IMR-90 (cell line): ENCODE data around the gene S1PR1. TPM values are rescaled to one million over a fixed set of nuclear protein-coding genes. Genes with fewer than 3 reads are reported as not detected.

Source experiments
- ATAC-seq: fragments of 200-7000 bp; cut with Tn5 transposase; 2 replicates; pipeline ENCODE4 v1.9.1; 2020; ENCODE audit warnings: low read depth, mild to moderate bottlenecking, moderate library complexity
- BruUV-seq: library from RNA; stranded (reverse); fragments of 400-500 nt; replicated peaks from 2 replicates; lab custom pipeline; 2021; lab: Mats Ljungman, UMichigan
- CTCF ChIA-PET: fragments of 300-600 bp; formaldehyde crosslinking; extraction: SDS; loops from one replicate; lab custom pipeline; 2021; ENCODE audit warnings: antibody characterized with exemption; lab: Yijun Ruan, JAX
- POLR2A ChIA-PET: fragments of 300-600 bp; sonication (Branson Sonifier 250); formaldehyde crosslinking; loops from one replicate; lab custom pipeline; 2022; ENCODE audit warnings: antibody characterized with exemption; ENCODE audit not compliant: unreplicated experiment; lab: Charles Lee
- DNase-seq: peaks from one replicate; pipeline ENCODE4 v3.0.0; 2013
- H2AFZ ChIP-seq: replicated peaks from 2 replicates; pipeline ENCODE3; 2013; ENCODE audit warnings: low read length, mild to moderate bottlenecking; ENCODE audit not compliant: poor library complexity
- H2AK5ac ChIP-seq: 2 replicates; pipeline ENCODE4 v1.6.1; 2013; ENCODE audit warnings: low read depth, low read length, inconsistent platforms
- H2AK9ac ChIP-seq: replicated peaks from 2 replicates; pipeline ENCODE3; 2013; ENCODE audit warnings: mild to moderate bottlenecking, low read depth, low read length, moderate library complexity; ENCODE audit not compliant: poor library complexity
- H2BK120ac ChIP-seq: 2 replicates; pipeline ENCODE4 v1.6.1; 2013; ENCODE audit warnings: low read depth, low read length, inconsistent platforms
- H2BK15ac ChIP-seq: 3 replicates; pipeline ENCODE4 v1.6.1; 2013; ENCODE audit warnings: low read depth, low read length, inconsistent platforms
- H2BK20ac ChIP-seq: 2 replicates; pipeline ENCODE4 v1.6.1; 2013; ENCODE audit warnings: low read depth, mild to moderate bottlenecking, inconsistent platforms, low read length, moderate library complexity
- H2BK5ac ChIP-seq: 2 replicates; pipeline ENCODE4 v1.6.1; 2013; ENCODE audit warnings: mild to moderate bottlenecking, low read depth, low read length, inconsistent platforms; ENCODE audit not compliant: poor library complexity, severe bottlenecking
- H3K14ac ChIP-seq: replicated peaks from 2 replicates; pipeline ENCODE4 v1.6.1; 2013; ENCODE audit warnings: low read depth, low read length, inconsistent platforms
- H3K18ac ChIP-seq: 2 replicates; pipeline ENCODE4 v1.6.1; 2013; ENCODE audit warnings: low read depth, low read length, control low read depth
- H3K23ac ChIP-seq: 2 replicates; pipeline ENCODE4 v1.6.1; 2013; ENCODE audit warnings: low read depth, low read length, inconsistent platforms
- H3K27ac ChIP-seq: 2 replicates; pipeline ENCODE4 v1.5.1; 2013; ENCODE audit warnings: mild to moderate bottlenecking, control low read depth, low read length; ENCODE audit not compliant: insufficient read depth
- H3K27me3 ChIP-seq: 2 replicates; pipeline ENCODE4 v1.6.1; 2013; ENCODE audit warnings: low read length; ENCODE audit not compliant: control insufficient read depth, insufficient read depth
- H3K36me3 ChIP-seq: 2 replicates; pipeline ENCODE4 v1.6.1; 2013; ENCODE audit warnings: low read length, mixed read lengths; ENCODE audit not compliant: control insufficient read depth, insufficient read depth
- H3K4ac ChIP-seq: 2 replicates; pipeline ENCODE4 v1.6.1; 2013; ENCODE audit warnings: low read depth, low read length, inconsistent platforms
- H3K4me1 ChIP-seq: 2 replicates; pipeline ENCODE4 v1.6.1; 2013; ENCODE audit warnings: low read length, mixed read lengths; ENCODE audit not compliant: control insufficient read depth, insufficient read depth
- H3K4me2 ChIP-seq: 2 replicates; pipeline ENCODE4 v1.6.1; 2013; ENCODE audit warnings: low read depth, mild to moderate bottlenecking, control low read depth, low read length, moderate library complexity
- H3K4me3 ChIP-seq: 2 replicates; pipeline ENCODE4 v1.5.1; 2013; ENCODE audit warnings: low read depth, mild to moderate bottlenecking, control low read depth, low read length, moderate library complexity; ENCODE audit not compliant: insufficient read depth
- H3K56ac ChIP-seq: 2 replicates; pipeline ENCODE4 v1.6.1; 2013; ENCODE audit warnings: low read length, inconsistent platforms; ENCODE audit not compliant: insufficient read depth; ENCODE audit errors: extremely low read depth
- H3K79me1 ChIP-seq, 2 experiments: 2 replicates each; pipeline ENCODE4 v1.6.1; 2013; ENCODE audit warnings: low read length in 2 of 2, inconsistent platforms in 1 of 2, low read depth in 1 of 2
- H3K9ac ChIP-seq: 2 replicates; pipeline ENCODE4 v1.6.1; 2013; ENCODE audit warnings: low read depth, low read length, control low read depth
- H3K9me1 ChIP-seq: 2 replicates; pipeline ENCODE4 v1.6.1; 2013; ENCODE audit warnings: low read length, inconsistent platforms; ENCODE audit not compliant: insufficient read depth
- H3K9me3 ChIP-seq: 2 replicates; pipeline ENCODE4 v1.6.1; 2013; ENCODE audit warnings: low read length; ENCODE audit not compliant: control insufficient read depth, insufficient read depth
- H4K20me1 ChIP-seq: 2 replicates; pipeline ENCODE4 v1.6.1; 2013; ENCODE audit warnings: low read length, inconsistent platforms; ENCODE audit not compliant: insufficient read depth
- H4K5ac ChIP-seq: 2 replicates; pipeline ENCODE4 v1.6.1; 2013; ENCODE audit warnings: mild to moderate bottlenecking, low read depth, low read length, control low read depth
- H4K8ac ChIP-seq, 2 experiments: 2 replicates each; pipeline ENCODE4 v1.6.1; 2013; ENCODE audit warnings: low read depth in 2 of 2, low read length in 2 of 2, control low read depth in 1 of 2, inconsistent platforms in 1 of 2
- H4K91ac ChIP-seq: 2 replicates; pipeline ENCODE4 v1.6.1; 2013; ENCODE audit warnings: low read depth, low read length, inconsistent platforms; ENCODE audit not compliant: insufficient read depth
- CEBPB ChIP-seq: IDR thresholded peaks from 2 replicates; pipeline ENCODE4 v1.6.1; 2012; ENCODE audit warnings: low read depth, low read length, improper control_type of control experiment
- ELK1 ChIP-seq: fragments of 150-350 bp; IDR thresholded peaks from 2 replicates; pipeline ENCODE4 v1.6.1; 2016; ENCODE audit warnings: low read depth, mild to moderate bottlenecking, low read length, moderate library complexity, borderline replicate concordance
- WGBS, 2 experiments: methylation state at CpG; one replicate each; pipeline versions ENCODE4 v1.1.5 to v1.1.7; 2013; ENCODE audit warnings: missing lambda C conversion rate in 2 of 2; ENCODE audit not compliant: insufficient read length in 1 of 2; ENCODE audit errors: extremely low coverage in 2 of 2; 5-methylcytosine and 5-hydroxymethylcytosine counted together
- dilution Hi-C: fragments of 300-500 bp; cut with HindIII; formaldehyde crosslinking; loops from one replicate; pipeline ENCODE4 v1.14.3; 2018; ENCODE audit warnings: low sequenced_read_pairs; ENCODE audit not compliant: unreplicated experiment
- in situ Hi-C: fragments of 300-500 bp; cut with MboI; formaldehyde crosslinking; loops from 3 replicates; pipeline ENCODE4 v1.14.3; 2019; ENCODE audit warnings: low sequenced_read_pairs, inconsistent platforms, mixed read lengths
- intact Hi-C: fragments of 100-400 bp; cut with micrococcal nuclease; formaldehyde crosslinking; loops from 2 replicates; pipeline ENCODE4 v1.10.0; 2022
- polyA plus RNA-seq, 3 experiments: library from polyadenylated mRNA; depleted of rRNA; stranded (reverse); fragments of >200 nt; gene quantifications; 2 replicates each; pipeline ENCODE4 v1.2.3, GENCODE V29; 2012; ENCODE audit warnings: low replicate concordance in 1 of 3
- total RNA-seq: library from RNA; depleted of rRNA; stranded (reverse); fragments of >200 nt; gene quantifications from 2 replicates; pipeline ENCODE4 v1.2.3, GENCODE V29; 2012

The S1PR1 gene
- total and polyA plus RNA-seq, 2 of the 4 experiments (the other 2 are of a cell fraction): 12.9 to 15.6 TPM

- no peak overlapping the region for H3K18ac ChIP-seq
- H3K9me1 ChIP-seq: no peaks in the 10 kb centered on the region
- no peak overlapping the region for H2AK5ac ChIP-seq
- ChIA-PET POLR2A (no interaction called here), CTCF (no interaction called here)
- H3K27me3 ChIP-seq: peaks cover 35% of the 10 kb centered on the region
- dilution Hi-C loops (no loop called here), in situ Hi-C loops (no loop called here), intact Hi-C loops (no loop called here)
- no peak overlapping the region for H4K5ac ChIP-seq
- TF ChIP-seq ELK1 (no peak), CEBPB (peak; percentile 34; the same call in 1 of the 2 replicates)
- no peak overlapping the region for H2BK20ac ChIP-seq
- no peak; the same call in 1 of the 2 replicates for ATAC-seq
- H3K56ac ChIP-seq: no peak overlapping the region
- no peak overlapping the region for H4K91ac ChIP-seq
- H2AK9ac ChIP-seq: no peak overlapping the region
- no peak overlapping the region for H4K8ac ChIP-seq
- no peaks in the 10 kb centered on the region for H4K20me1 ChIP-seq
- H3K23ac ChIP-seq: no peak overlapping the region
- WGBS, 2 experiments: 17% methylated on average over 2 of the region's 10 CpGs; no CpG with 5 or more reads in 1 of the 2 experiments
- H3K4me3 ChIP-seq: no peak overlapping the region
- H2AFZ ChIP-seq: no peak overlapping the region
- no peak overlapping the region for H3K4ac ChIP-seq
- no peak overlapping the region for H3K27ac ChIP-seq
- no peaks in the 10 kb centered on the region for H3K9me3 ChIP-seq
- no peak overlapping the region for H2BK120ac ChIP-seq
- H3K36me3 ChIP-seq: no peaks in the 10 kb centered on the region
- H3K9ac ChIP-seq: no peak overlapping the region
- H3K4me1 ChIP-seq: peaks cover 2% of the 10 kb centered on the region
- no peak overlapping the region for H2BK5ac ChIP-seq
- peak overlapping the region; percentile 45; the same call in 1 of the 2 replicates for H3K4me2 ChIP-seq
- no peak overlapping the region for H2BK15ac ChIP-seq
- no TSS peak for BruUV-seq
- peak; percentile 10 for DNase-seq
- no peak overlapping the region for H3K14ac ChIP-seq
- H3K79me1 ChIP-seq: no peaks in the 10 kb centered on the region
Measured at GRCh38 chr1:101282314-101283038, 45.7 kb downstream of the S1PR1 start.
